ENCODE measurements around the gene UBTF.
"Not testable (repeated sequence)": the region's sequence is repeated elsewhere in the genome, so short reads cannot be mapped to it uniquely, and the experiment has no call there.

Gene UBTF

GRCh38 chr17:44255915-44256314 lies 36.4 kb upstream of the UBTF start:
- in situ Hi-C loops (cut with HindIII; ENCODE audit: low pct_unique_long_range_greater_than_20kb, low sequenced_read_pairs), result no loop called here
- DNase-seq (ENCODE audit: low read depth in 1 of 2, low spot score in 1 of 2), result no peak
- TF ChIP-seq JUND (IDR thresholded peaks at IDR 0.05; ENCODE audit: low read depth), result no peak

GRCh38 chr17:44254361-44255095 lies 35.1 kb upstream of the UBTF start:
- in situ Hi-C loops (cut with HindIII; ENCODE audit: low pct_unique_long_range_greater_than_20kb, low sequenced_read_pairs), result no loop called here
- TF ChIP-seq JUND (IDR thresholded peaks at IDR 0.05; ENCODE audit: low read depth), result no peak
- DNase-seq (ENCODE audit: low read depth in 1 of 2, low spot score in 1 of 2), result no peak

DNA sequence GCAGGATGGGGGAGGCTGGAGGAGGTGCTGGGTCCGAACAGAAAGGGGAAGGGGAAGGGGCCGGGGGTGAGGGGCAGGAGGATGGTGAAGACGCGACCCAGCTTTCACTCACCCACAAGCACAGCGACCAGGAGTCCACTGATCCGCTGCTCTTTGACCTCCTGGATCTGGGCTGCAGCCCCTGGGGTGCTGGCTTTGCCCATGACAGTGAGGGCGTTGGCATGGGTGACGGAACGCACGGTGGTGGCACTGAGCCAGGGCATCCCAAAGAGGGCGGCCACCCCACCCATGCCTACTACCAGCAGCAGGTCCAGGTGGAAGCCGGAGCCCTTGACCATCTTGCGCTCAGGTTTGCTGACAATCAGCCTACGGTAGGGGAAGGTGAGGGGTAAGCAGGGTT lies 33.5 kb upstream of the UBTF start:
- TF ChIP-seq JUND (IDR thresholded peaks at IDR 0.05; ENCODE audit: low read depth), result no peak
- DNase-seq (ENCODE audit: low read depth in 1 of 2, low spot score in 1 of 2), result no peak
- in situ Hi-C loops (cut with HindIII; ENCODE audit: low pct_unique_long_range_greater_than_20kb, low sequenced_read_pairs), result no loop called here

- in situ Hi-C loops (cut with HindIII; ENCODE audit: low pct_unique_long_range_greater_than_20kb, low sequenced_read_pairs), result no loop called here
- TF ChIP-seq JUND (IDR thresholded peaks at IDR 0.05; ENCODE audit: low read depth), result no peak
- no peak for DNase-seq (ENCODE audit: low read depth in 1 of 2, low spot score in 1 of 2)
Observed at GRCh38 chr17:44251062-44251461, 31.6 kb upstream of the UBTF start.

DNA sequence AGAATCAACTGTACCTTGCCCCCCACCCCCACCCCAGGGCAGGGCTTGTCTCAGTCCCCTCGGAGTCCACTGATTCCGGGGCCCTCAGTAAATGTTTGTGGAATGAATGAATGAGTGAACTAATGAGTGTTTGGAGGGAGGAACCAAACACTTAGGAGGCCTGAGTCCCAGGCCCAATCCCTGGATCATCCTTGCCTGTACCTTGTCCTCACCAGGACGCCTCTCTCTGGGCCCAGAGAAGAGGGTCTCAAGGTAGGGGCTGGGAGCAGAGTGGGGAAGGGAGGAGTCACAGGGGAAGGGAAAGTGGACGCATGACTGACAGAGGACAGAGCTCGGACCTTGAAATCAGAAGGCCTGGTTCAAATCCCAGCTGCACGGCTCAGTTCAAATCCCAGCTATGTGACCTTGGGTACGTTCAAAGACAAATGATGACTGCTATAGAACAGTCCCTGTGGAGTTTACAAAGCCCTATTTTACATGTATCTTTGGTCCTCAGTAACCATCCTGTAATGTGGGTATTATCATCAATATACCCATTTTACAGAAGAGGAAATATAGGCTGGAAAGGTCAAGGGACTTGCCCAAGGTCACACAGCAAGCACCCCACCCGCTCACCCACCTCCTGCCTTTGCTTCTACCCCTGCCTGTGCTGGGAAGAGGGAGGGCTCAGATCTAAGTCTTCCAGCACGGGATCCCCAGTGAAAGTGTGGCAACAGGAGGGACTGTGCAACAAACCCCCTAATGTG lies 30.2 kb upstream of the UBTF start:
- in situ Hi-C loops (cut with HindIII; ENCODE audit: low pct_unique_long_range_greater_than_20kb, low sequenced_read_pairs), result no loop called here
- no peak for TF ChIP-seq JUND (IDR thresholded peaks at IDR 0.05; ENCODE audit: low read depth)
- DNase-seq (ENCODE audit: low read depth in 1 of 2, low spot score in 1 of 2), result no peak

DNA sequence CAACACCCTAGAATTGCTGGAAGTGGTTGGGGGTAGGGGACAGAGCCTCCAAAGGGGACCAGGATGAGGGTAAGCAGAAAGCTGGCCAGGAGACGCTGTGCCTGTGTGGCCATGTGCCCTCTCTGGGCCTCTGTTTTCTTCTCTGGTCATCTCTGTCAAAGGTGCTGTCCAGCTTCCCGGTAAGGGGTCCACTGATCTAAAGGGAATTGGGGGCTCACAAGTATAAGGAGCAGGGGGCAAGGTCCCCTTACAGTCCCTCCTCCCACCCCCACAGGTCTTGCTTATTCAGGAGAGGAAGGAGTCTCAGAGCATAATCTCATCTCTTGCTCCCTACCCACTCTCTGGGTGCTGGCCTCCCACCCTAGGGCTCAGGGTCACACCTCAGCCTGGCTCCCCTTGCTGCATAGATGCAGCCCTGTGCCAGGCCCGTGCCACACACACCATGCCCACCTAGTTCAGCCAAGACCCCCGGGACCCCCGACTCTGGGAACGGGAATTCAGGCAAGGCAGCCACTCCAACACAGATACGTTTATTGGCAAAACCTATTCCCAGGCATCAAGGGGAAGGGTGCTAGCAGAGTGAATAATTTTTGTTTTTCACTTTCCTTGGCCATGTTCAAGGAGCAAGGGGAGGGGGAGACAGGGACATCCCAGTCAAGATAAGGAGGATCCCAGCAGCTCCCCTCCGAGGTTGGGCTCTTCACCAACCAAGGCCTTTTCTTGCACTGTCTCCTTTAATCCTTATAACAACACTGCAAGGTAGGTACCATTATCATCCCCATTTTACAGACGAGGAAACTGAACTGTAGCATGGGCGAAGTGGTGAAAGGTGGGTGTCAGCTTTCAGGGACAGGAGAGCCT lies 28.6 kb upstream of the UBTF start:
- in situ Hi-C loops (cut with HindIII; ENCODE audit: low pct_unique_long_range_greater_than_20kb, low sequenced_read_pairs), result no loop called here
- TF ChIP-seq JUND (IDR thresholded peaks at IDR 0.05; ENCODE audit: low read depth), result no peak
- DNase-seq (ENCODE audit: low read depth in 1 of 2, low spot score in 1 of 2), result no peak

DNA sequence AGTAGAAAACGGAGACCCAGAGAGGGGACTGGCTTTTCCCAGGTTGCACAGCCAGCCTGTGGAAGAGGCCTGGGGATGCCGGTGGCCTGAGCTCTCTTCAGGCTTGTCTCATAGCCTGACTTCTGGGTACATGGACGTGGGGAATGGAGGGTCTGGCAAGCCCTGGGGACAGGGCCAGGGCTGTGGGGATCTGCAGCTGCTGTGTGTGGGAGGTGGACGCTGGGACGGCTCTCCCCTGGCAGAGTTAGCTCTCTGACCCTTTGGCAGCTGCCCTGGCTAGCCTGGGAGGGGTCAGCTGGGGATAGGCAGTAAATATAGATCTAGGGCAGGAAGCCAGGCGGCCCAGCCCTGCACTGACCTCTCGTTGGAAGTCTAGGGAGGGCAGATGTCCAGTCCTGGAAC lies 28.0 kb upstream of the UBTF start:
- DNase-seq (ENCODE audit: low read depth in 1 of 2, low spot score in 1 of 2), result no peak
- no peak for TF ChIP-seq JUND (IDR thresholded peaks at IDR 0.05; ENCODE audit: low read depth)
- in situ Hi-C loops (cut with HindIII; ENCODE audit: low pct_unique_long_range_greater_than_20kb, low sequenced_read_pairs), result no loop called here

- in situ Hi-C loops (cut with HindIII; ENCODE audit: low pct_unique_long_range_greater_than_20kb, low sequenced_read_pairs), result no loop called here
- TF ChIP-seq JUND (IDR thresholded peaks at IDR 0.05; ENCODE audit: low read depth), result no peak
- no peak for DNase-seq (ENCODE audit: low read depth in 1 of 2, low spot score in 1 of 2)
Observed at GRCh38 chr17:44241106-44241624, 21.7 kb upstream of the UBTF start.

DNA sequence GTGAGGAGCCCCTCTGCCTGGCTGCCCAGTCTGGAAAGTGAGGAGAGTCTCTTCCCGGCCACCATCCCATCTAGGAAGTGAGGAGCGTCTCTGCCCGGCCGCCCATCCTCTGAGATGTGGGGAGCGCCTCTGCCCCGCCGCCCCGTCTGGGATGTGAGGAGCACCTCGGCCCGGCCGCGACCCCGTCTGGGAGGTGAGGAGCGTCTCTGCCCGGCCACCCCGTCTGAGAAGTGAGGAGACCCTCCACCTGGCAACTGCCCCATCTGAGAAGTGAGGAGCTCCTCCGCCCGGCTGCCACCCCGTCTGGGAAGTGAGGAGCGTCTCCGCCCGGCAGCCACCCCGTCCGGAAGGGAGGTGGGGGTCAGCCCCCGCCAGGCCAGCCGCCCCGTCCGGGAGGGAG lies 18.4 kb upstream of the UBTF start:
- DNase-seq (ENCODE audit: low read depth in 1 of 2, low spot score in 1 of 2); in situ Hi-C loops (cut with HindIII; ENCODE audit: low pct_unique_long_range_greater_than_20kb, low sequenced_read_pairs): not testable (repeated sequence)

DNA sequence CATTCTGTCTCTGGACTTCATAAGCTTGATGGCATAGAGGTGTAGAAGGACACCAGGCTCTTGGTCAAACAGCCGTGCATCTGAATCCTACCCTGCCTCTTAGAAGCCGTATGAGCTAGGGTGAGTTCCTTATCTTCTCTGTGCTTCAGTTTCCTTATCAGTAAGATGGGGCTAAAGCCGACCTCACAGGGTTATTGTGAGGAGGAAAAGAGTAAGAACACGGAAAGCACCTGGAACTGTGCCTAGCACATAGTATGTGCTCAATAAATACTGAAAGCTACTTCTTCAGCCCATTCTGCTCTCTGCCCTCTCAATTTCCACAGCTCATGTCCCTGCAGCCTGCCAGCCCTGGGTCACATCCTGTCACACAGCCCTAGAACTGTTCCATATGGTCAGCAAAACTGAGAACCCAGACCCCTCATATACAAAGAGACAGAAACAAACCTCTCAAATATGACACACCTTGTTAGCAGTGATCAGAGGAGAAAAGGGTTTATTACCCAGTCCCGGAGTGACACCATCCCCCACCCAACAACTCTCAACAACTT lies 17.0 kb upstream of the UBTF start:
- no peak for TF ChIP-seq JUND (IDR thresholded peaks at IDR 0.05; ENCODE audit: low read depth)
- in situ Hi-C loops (cut with HindIII; ENCODE audit: low pct_unique_long_range_greater_than_20kb, low sequenced_read_pairs), result no loop called here
- no peak for DNase-seq (ENCODE audit: low read depth in 1 of 2, low spot score in 1 of 2)

- in situ Hi-C loops (cut with HindIII; ENCODE audit: low pct_unique_long_range_greater_than_20kb, low sequenced_read_pairs), result no loop called here
- no peak for DNase-seq (ENCODE audit: low read depth in 1 of 2, low spot score in 1 of 2)
- no peak for TF ChIP-seq JUND (IDR thresholded peaks at IDR 0.05; ENCODE audit: low read depth)
Observed at GRCh38 chr17:44235583-44235936, 16.1 kb upstream of the UBTF start.

DNA sequence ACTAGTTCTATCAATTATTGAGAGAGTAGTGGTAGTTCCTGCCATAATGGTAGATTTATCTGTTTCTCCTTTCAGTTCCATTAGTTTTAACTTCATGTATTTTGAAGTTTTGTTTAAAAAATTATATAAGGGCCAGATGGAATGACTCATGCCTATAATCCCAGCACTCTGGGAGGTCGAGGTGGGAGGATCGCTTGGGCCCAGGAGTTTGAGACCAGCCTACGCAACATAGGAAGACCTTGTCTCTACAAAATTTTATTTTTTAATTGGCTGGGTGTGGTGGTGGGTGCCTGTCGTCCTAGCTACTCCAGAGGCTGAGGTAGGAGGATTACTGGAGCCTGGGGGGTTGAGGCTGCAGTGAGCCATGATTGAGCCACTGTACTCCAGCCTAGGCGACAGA lies 14.1 kb upstream of the UBTF start:
- in situ Hi-C loops (cut with HindIII; ENCODE audit: low pct_unique_long_range_greater_than_20kb, low sequenced_read_pairs), result no loop called here
- no peak for DNase-seq (ENCODE audit: low read depth in 1 of 2, low spot score in 1 of 2)

More for the DNA sequence above, 14.1 kb upstream of the UBTF start:
- no peak for TF ChIP-seq JUND (IDR thresholded peaks at IDR 0.05; ENCODE audit: low read depth)

Data from T47D (cell line).